Keratinocyte (primary cell): Measurements from ENCODE around the gene RIMS1.

Experiments
- EZH2 ChIP-seq: IDR thresholded peaks from one replicate; pipeline ENCODE4 v1.6.1; 2012; ENCODE audit warnings: inconsistent platforms, mild to moderate bottlenecking, low read length, moderate library complexity
- TF ChIP-seq, protein P1 (sequence below), 3 experiments: IDR thresholded peaks in 1 of 3; conservative IDR thresholded peaks in 1 of 3; optimal IDR thresholded peaks in 1 of 3; 2 replicates in 2 of 3; 3 replicates in 1 of 3; pipeline versions ENCODE3 to v1.5.1; 2011; ENCODE audit warnings: low read length in 3 of 3, mild to moderate bottlenecking in 3 of 3, moderate library complexity in 2 of 3, control low read depth in 1 of 3, inconsistent platforms in 1 of 3; ENCODE audit not compliant: insufficient read depth in 2 of 3; ENCODE audit errors: extremely low read depth in 1 of 3

DNA sequence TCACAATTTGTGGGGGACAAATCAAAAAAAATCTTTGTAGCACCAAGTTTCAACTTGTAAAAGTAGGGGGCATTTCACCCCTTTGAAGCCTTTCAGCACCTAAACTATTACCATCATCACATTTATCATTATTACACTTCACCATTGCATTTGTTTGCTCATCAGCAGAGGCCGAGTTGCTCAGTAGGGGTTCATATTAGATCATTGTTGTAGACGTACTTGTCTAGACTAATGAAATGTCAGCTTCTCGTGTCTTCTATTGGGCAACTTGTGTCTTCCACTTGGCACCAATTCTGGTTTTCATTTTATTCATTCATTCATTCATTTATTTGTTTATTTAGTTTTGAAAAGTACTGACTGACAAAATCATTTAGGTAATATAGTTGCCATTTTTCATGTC lies 397.2 kb downstream of the RIMS1 start:
- TF ChIP-seq, protein P1, sequence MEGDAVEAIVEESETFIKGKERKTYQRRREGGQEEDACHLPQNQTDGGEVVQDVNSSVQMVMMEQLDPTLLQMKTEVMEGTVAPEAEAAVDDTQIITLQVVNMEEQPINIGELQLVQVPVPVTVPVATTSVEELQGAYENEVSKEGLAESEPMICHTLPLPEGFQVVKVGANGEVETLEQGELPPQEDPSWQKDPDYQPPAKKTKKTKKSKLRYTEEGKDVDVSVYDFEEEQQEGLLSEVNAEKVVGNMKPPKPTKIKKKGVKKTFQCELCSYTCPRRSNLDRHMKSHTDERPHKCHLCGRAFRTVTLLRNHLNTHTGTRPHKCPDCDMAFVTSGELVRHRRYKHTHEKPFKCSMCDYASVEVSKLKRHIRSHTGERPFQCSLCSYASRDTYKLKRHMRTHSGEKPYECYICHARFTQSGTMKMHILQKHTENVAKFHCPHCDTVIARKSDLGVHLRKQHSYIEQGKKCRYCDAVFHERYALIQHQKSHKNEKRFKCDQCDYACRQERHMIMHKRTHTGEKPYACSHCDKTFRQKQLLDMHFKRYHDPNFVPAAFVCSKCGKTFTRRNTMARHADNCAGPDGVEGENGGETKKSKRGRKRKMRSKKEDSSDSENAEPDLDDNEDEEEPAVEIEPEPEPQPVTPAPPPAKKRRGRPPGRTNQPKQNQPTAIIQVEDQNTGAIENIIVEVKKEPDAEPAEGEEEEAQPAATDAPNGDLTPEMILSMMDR (optimal IDR thresholded peaks at IDR 0.05 in 1 of 3, IDR thresholded peaks at IDR 0.05 in 1 of 3, conservative IDR thresholded peaks at IDR 0.05 in 1 of 3; ENCODE audit: extremely low read depth in 1 of 3, insufficient read depth in 2 of 3, low read length in 3 of 3), result no peak
- TF ChIP-seq EZH2, result no peak
